ENCODE data around the gene TYRP1.

TYRP1 gene

GRCh38 chr9:12696931-12697622, 3.9 kb downstream of the TYRP1 start:
- DNase-seq (ENCODE audit: low read depth in 2 of 3, low spot score in 2 of 3), result no peak

GRCh38 chr9:12697719-12698118, 4.5 kb downstream of the TYRP1 start:
- no peak for DNase-seq (ENCODE audit: low read depth in 2 of 3, low spot score in 2 of 3)

DNA sequence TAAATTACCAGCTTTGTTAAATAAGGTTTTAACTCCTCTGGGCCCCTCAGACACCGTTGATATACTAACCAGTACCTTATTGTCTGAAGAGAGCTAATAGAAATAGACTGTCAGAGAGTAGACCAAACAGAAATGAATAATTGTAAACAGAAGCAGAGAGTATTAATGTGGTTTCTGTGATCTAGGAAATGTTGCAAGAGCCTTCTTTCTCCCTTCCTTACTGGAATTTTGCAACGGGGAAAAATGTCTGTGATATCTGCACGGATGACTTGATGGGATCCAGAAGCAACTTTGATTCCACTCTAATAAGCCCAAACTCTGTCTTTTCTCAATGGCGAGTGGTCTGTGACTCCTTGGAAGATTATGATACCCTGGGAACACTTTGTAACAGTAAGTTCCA, 5.1 kb downstream of the TYRP1 start:
- no peak for DNase-seq (ENCODE audit: low read depth in 2 of 3, low spot score in 2 of 3)

DNA sequence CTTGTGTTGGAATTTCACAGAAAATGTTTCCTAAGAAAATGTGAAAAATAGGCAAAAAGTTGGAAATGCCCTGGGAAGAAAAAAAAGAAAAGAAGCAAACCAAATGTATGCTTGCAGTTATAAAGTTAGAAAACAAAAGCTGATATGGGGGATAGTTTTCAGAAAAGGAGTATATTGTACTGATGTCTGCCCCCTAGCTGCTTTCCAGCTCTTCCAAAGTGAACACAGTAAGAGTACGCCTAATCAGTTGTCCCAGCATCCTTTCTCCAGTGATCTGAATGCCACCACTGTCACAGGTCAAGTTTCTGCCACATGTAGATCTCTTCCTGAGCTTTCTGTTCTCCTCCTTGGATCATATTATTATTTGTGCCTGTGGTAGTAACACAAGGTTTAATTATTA, 5.8 kb downstream of the TYRP1 start:
- no peak for DNase-seq (ENCODE audit: low read depth in 2 of 3, low spot score in 2 of 3)

GRCh38 chr9:12699529-12699928, 6.3 kb downstream of the TYRP1 start:
- DNase-seq (ENCODE audit: low read depth in 2 of 3, low spot score in 2 of 3), result no peak

- no peak for DNase-seq (ENCODE audit: low read depth in 2 of 3, low spot score in 2 of 3)
Observed at GRCh38 chr9:12701126-12701525, 7.9 kb downstream of the TYRP1 start.

DNA sequence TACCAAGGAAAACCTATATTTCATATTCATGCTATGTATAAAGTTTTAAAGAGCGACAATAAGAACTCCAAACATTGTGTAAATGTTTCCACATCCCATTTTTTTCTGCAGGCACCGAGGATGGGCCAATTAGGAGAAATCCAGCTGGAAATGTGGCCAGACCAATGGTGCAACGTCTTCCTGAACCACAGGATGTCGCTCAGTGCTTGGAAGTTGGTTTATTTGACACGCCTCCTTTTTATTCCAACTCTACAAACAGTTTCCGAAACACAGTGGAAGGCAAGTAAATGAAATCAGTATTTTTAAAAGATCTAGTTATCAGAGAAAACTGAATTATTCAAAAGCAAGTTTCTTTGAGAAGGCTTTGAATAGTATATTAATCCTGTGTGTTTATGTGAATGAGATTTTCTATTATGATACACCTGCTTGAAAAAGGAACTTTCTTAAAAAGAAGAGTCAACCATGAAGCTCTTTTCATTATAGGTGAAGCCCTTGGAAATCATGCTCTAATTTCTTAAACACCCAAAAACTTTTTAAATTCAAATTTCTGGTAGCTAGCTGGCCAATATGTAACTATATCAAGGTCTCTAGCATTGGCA, 9.1 kb downstream of the TYRP1 start:
- DNase-seq (ENCODE audit: low read depth in 2 of 3, low spot score in 2 of 3), result no peak

DNA sequence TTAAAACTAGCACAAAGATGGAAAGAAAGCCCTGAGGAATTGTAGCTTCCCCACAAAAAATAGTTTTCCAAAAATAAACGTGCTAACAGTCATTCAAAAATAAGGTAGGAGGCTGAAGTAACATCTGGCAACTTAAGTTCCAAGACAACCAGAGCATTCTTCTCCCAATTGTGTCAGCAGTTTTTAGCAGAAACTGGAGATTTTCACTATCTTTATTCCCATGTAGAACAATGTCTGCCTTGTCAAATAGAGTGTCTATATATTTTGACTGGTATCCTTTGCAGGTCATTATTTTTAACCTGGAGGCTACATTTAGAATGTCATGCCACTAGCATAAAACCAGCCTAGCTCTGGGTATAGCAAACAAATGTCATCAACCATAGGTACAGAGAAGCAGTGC, 10.8 kb downstream of the TYRP1 start:
- DNase-seq (ENCODE audit: low read depth in 2 of 3, low spot score in 2 of 3), result no peak

DNA sequence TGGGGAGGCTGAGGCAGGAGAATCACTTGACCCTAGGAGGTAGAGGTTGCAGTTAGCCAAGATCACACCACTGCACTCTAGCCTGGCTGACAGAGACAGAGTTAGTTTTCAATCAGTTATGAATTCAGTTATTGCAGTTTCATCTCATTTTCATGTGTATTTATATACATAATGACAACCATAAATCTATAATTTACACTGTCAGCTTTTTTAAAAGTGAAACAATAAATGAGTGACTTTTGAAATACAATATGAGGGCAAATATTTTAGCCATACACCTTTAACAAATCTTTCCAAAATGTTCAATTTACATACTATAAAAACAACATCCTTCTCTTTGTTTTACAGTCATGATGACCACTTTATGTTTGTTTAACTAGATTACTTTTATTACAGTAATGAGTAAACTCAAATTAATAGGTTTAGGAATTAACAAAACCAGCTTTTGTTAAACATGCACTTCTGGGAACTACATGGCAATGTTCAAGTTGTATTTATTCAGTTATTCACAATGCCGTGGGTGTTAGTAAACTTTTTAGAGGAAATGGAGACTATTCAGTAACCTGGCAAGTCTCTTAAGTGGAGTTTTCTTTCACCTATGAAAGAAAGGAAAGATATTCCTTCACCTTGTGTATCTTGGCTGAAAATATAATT, 12.7 kb downstream of the TYRP1 start:
- no peak for DNase-seq (ENCODE audit: low read depth in 2 of 3, low spot score in 2 of 3)

- no peak for DNase-seq (ENCODE audit: low read depth in 2 of 3, low spot score in 2 of 3)
Observed at GRCh38 chr9:12708562-12709298, 15.5 kb downstream of the TYRP1 start.

- DNase-seq (ENCODE audit: low read depth in 2 of 3, low spot score in 2 of 3), result no peak
Observed at GRCh38 chr9:12712532-12712931, 19.3 kb downstream of the TYRP1 start.

DNA sequence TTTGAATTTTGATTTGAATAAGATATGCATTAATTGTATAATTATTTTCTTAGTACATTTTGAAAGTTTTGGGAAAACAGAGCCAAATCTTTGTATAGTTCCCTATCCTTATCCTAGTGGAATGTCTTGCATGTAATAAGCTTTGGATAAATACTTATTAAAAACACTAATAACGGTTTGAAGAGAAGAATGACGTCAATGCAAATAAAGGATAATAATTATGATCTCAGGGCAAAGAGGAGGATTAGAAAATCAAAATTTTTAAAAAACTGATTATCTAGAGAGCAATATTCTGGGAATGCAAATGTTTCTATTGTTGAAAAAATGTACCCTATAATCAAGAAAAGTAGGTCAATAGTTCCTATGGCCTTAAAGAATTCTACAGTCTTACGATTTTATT, 22.1 kb downstream of the TYRP1 start:
- no peak for DNase-seq (ENCODE audit: low read depth in 2 of 3, low spot score in 2 of 3)

DNA sequence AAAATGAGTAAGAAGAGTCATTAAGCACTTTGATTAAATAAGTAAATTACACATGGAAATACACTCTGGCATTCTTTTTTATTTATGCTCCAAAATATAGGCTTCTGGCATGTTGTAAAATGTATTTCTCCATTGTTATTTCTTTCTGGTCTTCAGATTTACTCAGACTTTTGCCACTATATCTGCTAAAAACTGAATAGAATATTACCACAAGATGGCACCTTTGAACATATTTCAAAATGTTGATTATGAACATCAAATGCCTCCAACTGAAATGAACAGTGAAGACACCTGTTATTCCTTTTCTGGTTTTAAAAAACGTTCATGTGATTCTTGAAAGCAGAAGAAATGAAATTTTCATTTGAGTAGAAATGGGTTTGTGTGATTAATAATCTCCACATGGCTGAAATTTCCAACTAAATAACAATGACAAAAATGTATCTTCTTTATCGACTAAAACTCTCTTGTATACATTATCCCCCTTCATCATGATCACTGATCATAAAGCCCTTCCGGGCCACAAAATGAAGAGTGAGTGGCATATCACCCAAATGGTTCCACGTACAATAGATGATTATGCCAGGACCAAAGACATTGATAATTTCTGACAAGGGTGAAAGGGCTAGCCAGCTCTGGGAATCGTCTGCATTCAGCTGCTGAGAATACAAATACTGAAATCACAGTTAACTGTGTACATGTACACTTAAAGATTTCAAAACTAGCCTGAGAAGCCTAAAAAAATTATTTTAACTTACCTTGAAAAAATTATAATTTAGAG, 23.8 kb downstream of the TYRP1 start:
- no peak for DNase-seq (ENCODE audit: low read depth in 2 of 3, low spot score in 2 of 3)

- no peak for DNase-seq (ENCODE audit: low read depth in 2 of 3, low spot score in 2 of 3)
Observed at GRCh38 chr9:12717907-12718306, 24.7 kb downstream of the TYRP1 start.

GRCh38 chr9:12718482-12719026, 25.4 kb downstream of the TYRP1 start:
- DNase-seq (ENCODE audit: low read depth in 2 of 3, low spot score in 2 of 3), result no peak

GRCh38 chr9:12719431-12719830, 26.2 kb downstream of the TYRP1 start:
- no peak for DNase-seq (ENCODE audit: low read depth in 2 of 3, low spot score in 2 of 3)

DNA sequence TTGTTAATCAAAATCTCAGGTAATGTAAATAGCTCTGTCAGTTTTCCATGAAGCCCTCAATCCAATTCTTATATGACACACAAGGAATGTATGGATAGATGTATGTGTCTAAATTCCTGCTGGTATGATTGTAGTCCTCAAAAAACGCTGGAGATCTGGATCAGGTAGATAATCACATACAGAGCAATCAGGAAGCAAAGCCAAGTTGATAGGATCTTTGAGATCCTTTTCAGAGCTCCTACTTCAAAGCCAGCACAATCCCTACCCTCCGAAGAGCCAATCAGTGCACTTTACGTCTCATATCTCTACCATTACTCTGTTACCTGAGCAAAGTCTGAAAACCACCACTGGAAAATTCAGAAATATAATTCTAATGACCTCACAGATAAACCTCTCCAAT, 27.4 kb downstream of the TYRP1 start:
- no peak for DNase-seq (ENCODE audit: low read depth in 2 of 3, low spot score in 2 of 3)

DNA sequence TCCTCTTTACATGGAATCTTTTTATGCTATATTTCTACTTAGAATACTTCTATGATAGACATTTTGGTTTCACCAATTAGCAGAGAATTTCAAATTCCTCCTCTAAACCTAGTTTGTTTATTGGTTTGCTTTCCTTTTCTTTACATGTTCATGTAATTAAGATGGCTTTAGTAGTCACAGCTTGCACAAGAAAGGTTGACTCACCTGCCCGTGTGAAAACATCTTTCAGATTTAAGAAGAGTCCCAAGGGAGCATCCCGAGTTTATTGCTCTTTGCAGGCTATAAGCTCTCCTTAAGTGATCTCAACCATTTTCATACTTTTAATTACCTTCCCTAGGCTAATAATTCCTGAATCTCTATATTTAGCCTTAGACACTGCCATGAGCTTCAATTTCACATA, 28.9 kb downstream of the TYRP1 start:
- DNase-seq (ENCODE audit: low read depth in 2 of 3, low spot score in 2 of 3), result no peak

- DNase-seq (ENCODE audit: low read depth in 2 of 3, low spot score in 2 of 3), result no peak
Observed at GRCh38 chr9:12723409-12724028, 30.3 kb downstream of the TYRP1 start.

DNA sequence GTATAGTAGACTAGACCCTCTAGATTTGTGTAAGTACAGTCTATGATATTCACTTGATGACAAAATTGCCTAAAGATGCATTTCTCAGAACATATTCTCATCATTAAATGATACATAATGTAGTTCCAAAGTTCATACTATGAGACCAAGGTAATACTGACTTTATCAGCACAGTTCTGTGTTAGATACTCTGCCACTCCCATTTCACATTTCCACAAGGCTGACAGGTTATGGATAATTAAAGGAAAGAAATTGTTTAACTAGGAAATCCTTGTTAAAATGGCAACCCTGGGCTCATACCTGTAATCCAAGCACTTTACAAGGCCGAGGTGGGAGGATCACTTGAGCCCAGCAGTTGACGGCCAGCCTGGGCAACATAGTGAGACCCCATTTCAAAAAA, 33.6 kb downstream of the TYRP1 start:
- DNase-seq (ENCODE audit: low read depth in 2 of 3, low spot score in 2 of 3), result no peak

DNA sequence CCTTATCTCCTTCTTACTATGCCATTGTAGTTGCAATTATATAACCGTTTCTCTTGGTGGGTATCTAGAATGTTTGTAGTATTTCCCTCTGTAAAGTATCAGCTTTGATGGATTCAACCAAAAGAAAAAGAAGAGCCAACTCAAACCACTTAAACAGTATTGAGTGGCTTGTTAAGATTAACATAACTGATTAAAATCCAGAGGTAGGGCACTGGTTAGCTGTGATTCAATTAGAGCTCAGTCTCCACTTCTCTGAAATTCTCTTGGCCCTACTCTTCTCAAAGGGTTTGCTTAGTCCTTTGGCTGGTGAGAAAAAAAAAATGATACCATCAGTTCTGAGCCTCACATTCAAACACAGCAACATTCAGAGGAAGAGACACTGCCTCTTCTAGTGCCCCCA, 37.0 kb downstream of the TYRP1 start:
- DNase-seq (ENCODE audit: low read depth in 2 of 3, low spot score in 2 of 3), result no peak

Measured in activated CD8-positive, alpha-beta memory T cell treated with anti-CD3 and anti-CD28 coated beads for 48 hours (primary cell).